HepG2 (cell line): ENCODE data around the gene ZBTB32. TPM values are rescaled to one million over a fixed set of nuclear protein-coding genes. Genes with fewer than 3 reads are reported as not detected.
A peak's percentile ranks its signal among the peaks of the same experiment; 100 is the strongest.

Source experiments
- ATAC-seq: fragments of 200-7000 bp; cut with Tn5 transposase; 3 replicates; pipeline ENCODE4 v1.9.1; 2020; ENCODE audit warnings: mild to moderate bottlenecking, moderate library complexity
- BruUV-seq: library from RNA; stranded (reverse); fragments of 400-500 nt; replicated peaks from 2 replicates; lab custom pipeline; 2021; lab: Mats Ljungman, UMichigan
- CTCF ChIA-PET: fragments of 300-600 bp; formaldehyde crosslinking; extraction: SDS; loops from one replicate; lab custom pipeline; 2021; ENCODE audit warnings: low total read pairs, inconsistent platforms, low intra/inter-chr PET ratio; lab: Yijun Ruan, JAX
- POLR2A ChIA-PET: fragments of 350-600 bp; sonication (Branson Sonifier 250); formaldehyde crosslinking; loops from one replicate; lab custom pipeline; 2020; ENCODE audit warnings: antibody characterized with exemption, inconsistent platforms; lab: Yijun Ruan, JAX
- DNase-seq: peaks from one replicate; pipeline ENCODE4 v3.0.0-alpha.2; 2015; ENCODE audit warnings: low spot score
- FAIRE-seq: peaks from 3 replicates; lab custom pipeline; 2011; peaks lifted over from hg19 to GRCh38; lab: Jason Lieb, UNC
- H2AFZ ChIP-seq: one replicate; pipeline ENCODE4 v1.6.1; 2011; ENCODE audit warnings: low read length, inconsistent platforms
- H3K27ac ChIP-seq: fragments of 300-600 bp; 3 replicates; pipeline ENCODE4 v1.8.0; 2011; ENCODE audit warnings: mixed run types, mild to moderate bottlenecking, mixed read lengths, low read length, inconsistent platforms; ENCODE audit not compliant: insufficient read depth; ENCODE audit errors: extremely low read length
- H3K27me3 ChIP-seq, 2 experiments: fragments of 200-600 bp in 1 of 2; 2 replicates in 1 of 2; 3 replicates in 1 of 2; pipeline versions ENCODE4 v1.6.0 to v1.8.0; 2011; ENCODE audit warnings: low read length in 2 of 2, mild to moderate bottlenecking in 2 of 2, moderate library complexity in 2 of 2, inconsistent platforms in 1 of 2; ENCODE audit not compliant: insufficient read depth in 2 of 2, control insufficient read depth in 1 of 2
- H3K36me3 ChIP-seq, 2 experiments: fragments of 200-600 bp in 1 of 2; replicated peaks in 1 of 2; 2 replicates in 1 of 2; 3 replicates in 1 of 2; pipeline versions ENCODE4 v1.5.1 to v1.8.0; 2011; ENCODE audit warnings: low read length in 2 of 2, inconsistent platforms in 1 of 2; ENCODE audit not compliant: insufficient read depth in 2 of 2, control insufficient read depth in 1 of 2
- H3K4me1 ChIP-seq: 2 replicates; pipeline ENCODE4 v1.5.1; 2012; ENCODE audit warnings: low read length, inconsistent platforms; ENCODE audit not compliant: insufficient read depth
- H3K4me2 ChIP-seq: 2 replicates; pipeline ENCODE4 v1.6.0; 2011; ENCODE audit warnings: low read depth, low read length, inconsistent platforms
- H3K4me3 ChIP-seq, 3 experiments: fragments of 200-600 bp in 1 of 3; sonication (generic), shearing (Covaris generic) in 1 of 3; replicated peaks in 1 of 3; 2 replicates each; pipeline ENCODE4 v1.5.1; 2011 to 2016; ENCODE audit warnings: low read length in 3 of 3, inconsistent platforms in 2 of 3, low read depth in 2 of 3, mild to moderate bottlenecking in 2 of 3, control low read depth in 1 of 3, mixed read lengths in 1 of 3; ENCODE audit not compliant: insufficient read depth in 1 of 3
- H3K79me2 ChIP-seq: one replicate; pipeline ENCODE4 v1.6.1; 2011; ENCODE audit warnings: low read length, inconsistent platforms; ENCODE audit not compliant: insufficient read depth
- H3K9ac ChIP-seq: 2 replicates; pipeline ENCODE4 v1.6.0; 2011; ENCODE audit warnings: mild to moderate bottlenecking, low read depth, low read length, inconsistent platforms; ENCODE audit not compliant: insufficient read depth
- H3K9me3 ChIP-seq: 2 replicates; pipeline ENCODE4 v1.5.1; 2012; ENCODE audit warnings: mild to moderate bottlenecking, low read length
- H4K20me1 ChIP-seq: 2 replicates; pipeline ENCODE4 v1.6.0; 2011; ENCODE audit warnings: inconsistent platforms, mild to moderate bottlenecking, low read length, moderate library complexity; ENCODE audit not compliant: insufficient read depth
- ATF1 ChIP-seq: IDR thresholded peaks from 2 replicates; pipeline ENCODE4 v1.6.1; 2016; ENCODE audit warnings: mild to moderate bottlenecking, control low read depth
- BORCS8-MEF2B ChIP-seq: sonication (generic); formaldehyde crosslinking; IDR thresholded peaks from 2 replicates; pipeline ENCODE4 v1.8.0; 2022; ENCODE audit warnings: mild to moderate bottlenecking, missing genetic modification reagents
- DNMT3B ChIP-seq: conservative IDR thresholded peaks from 2 replicates; pipeline ENCODE4 v1.6.1; 2016; ENCODE audit warnings: missing biosample characterization, control low read depth
- KAT7 ChIP-seq: IDR thresholded peaks from 2 replicates; pipeline ENCODE4 v1.6.1; 2018; ENCODE audit warnings: borderline replicate concordance, missing compliant biosample characterization
- RBAK ChIP-seq: sonication (generic); formaldehyde crosslinking; IDR thresholded peaks from 2 replicates; pipeline ENCODE4 v1.5.1; 2020; ENCODE audit warnings: mild to moderate bottlenecking, missing genetic modification reagents
- SIX4 ChIP-seq: sonication (generic); formaldehyde crosslinking; IDR thresholded peaks from 2 replicates; pipeline ENCODE4 v1.4.0; 2020; ENCODE audit warnings: missing genetic modification reagents
- TAF1 ChIP-seq: sonication (generic); formaldehyde crosslinking; IDR thresholded peaks from 2 replicates; pipeline ENCODE4 v1.4.0; 2020; ENCODE audit warnings: missing genetic modification reagents
- ZBTB3 ChIP-seq: sonication (generic); formaldehyde crosslinking; IDR thresholded peaks from 2 replicates; pipeline ENCODE4 v1.4.0; 2020; ENCODE audit warnings: low read depth, mild to moderate bottlenecking, moderate library complexity, missing genetic modification reagents, borderline replicate concordance
- ZNF207 ChIP-seq: fragments of 450-650 bp; IDR thresholded peaks from 2 replicates; pipeline ENCODE4 v1.6.1; 2016; ENCODE audit warnings: antibody characterized with exemption, borderline replicate concordance
- ZNF331 ChIP-seq: sonication (generic); formaldehyde crosslinking; IDR thresholded peaks from 2 replicates; pipeline ENCODE4 v1.4.0; 2020; ENCODE audit warnings: missing genetic modification reagents
- ZNF547 ChIP-seq: sonication (generic); formaldehyde crosslinking; IDR thresholded peaks from 2 replicates; pipeline ENCODE4 v1.5.1; 2020; ENCODE audit warnings: mild to moderate bottlenecking, missing genetic modification reagents
- ZNF597 ChIP-seq: sonication (generic); formaldehyde crosslinking; IDR thresholded peaks from 2 replicates; pipeline ENCODE4 v1.5.0; 2020; ENCODE audit warnings: missing genetic modification reagents
- ZNF710 ChIP-seq: sonication (generic); formaldehyde crosslinking; IDR thresholded peaks from 2 replicates; pipeline ENCODE4 v1.5.0; 2020; ENCODE audit warnings: mild to moderate bottlenecking, missing genetic modification reagents, borderline replicate concordance
- WGBS: methylation state at CpG from one replicate; pipeline ENCODE4 v1.1.6; 2017; ENCODE audit warnings: low lambda C conversion rate; 5-methylcytosine and 5-hydroxymethylcytosine counted together
- in situ Hi-C: cut with HindIII; loops from 2 replicates; pipeline ENCODE4 v1.10.0; 2017; ENCODE audit warnings: low pct_unique_long_range_greater_than_20kb; ENCODE audit not compliant: extremely low pct_ligation_motif_present
- intact Hi-C: fragments of 100-400 bp; cut with micrococcal nuclease; formaldehyde crosslinking; loops from one replicate; pipeline ENCODE4 v1.10.0; 2022; ENCODE audit not compliant: unreplicated experiment
- polyA plus RNA-seq, 8 experiments: library from polyadenylated mRNA; depleted of rRNA in 3 of 8; stranded (reverse) in 7 of 8; unstranded in 1 of 8; fragments of >200 nt; fragmentation: Illumina TruSeq in 4 of 8; extraction: Trizol in 4 of 8; gene quantifications; 2 replicates each; pipeline versions ENCODE4 v1.2.1 to v1.2.3, GENCODE V29; 2011 to 2016; ENCODE audit warnings: low read depth in 4 of 8, missing spikeins in 1 of 8, mixed read lengths in 1 of 8; ENCODE audit not compliant: insufficient read depth in 1 of 8
- total RNA-seq, 5 experiments: library from RNA; depleted of rRNA; stranded (reverse); fragments of >200 nt; fragmentation: Illumina TruSeq; extraction: Trizol; gene quantifications; 2 replicates each; pipeline ENCODE4 v1.2.3, GENCODE V29; 2016; ENCODE audit warnings: low read depth in 1 of 5
- TF ChIP-seq, protein P1 (sequence below): sonication (generic); formaldehyde crosslinking; IDR thresholded peaks from 2 replicates; pipeline ENCODE4 v1.5.1; 2020; ENCODE audit warnings: missing genetic modification reagents, mild to moderate bottlenecking, borderline replicate concordance

ZBTB32 gene
- total and polyA plus RNA-seq, 2 of the 13 experiments (the other 11 are each of a cell fraction or from before 2014, with no cell fraction given): not detected

GRCh38 chr19:35746531-35746930 lies 42.2 kb downstream of the ZBTB32 start:
- Histone ChIP-seq H3K9me3 (no peaks in the 10 kb centered on the region), H3K79me2 (peaks cover 20% of the 10 kb centered on the region), H4K20me1 (no peaks in the 10 kb centered on the region), H3K27me3 (no peaks in the 10 kb centered on the region; a peak in 1 of 5 replicates), H3K9ac (peak overlapping the region; percentile 84; the same call in 1 of the 2 replicates), H3K4me2 (peak overlapping the region; percentile 86), H3K27ac (peak overlapping the region; percentile 94), H3K4me1 (peaks cover 50% of the 10 kb centered on the region), H3K36me3 (no peaks in the 10 kb centered on the region), H2AFZ (no peak overlapping the region), H3K4me3 (peak overlapping the region; percentile 82 to 99 (median 96))
- in situ Hi-C loops: no loop called here
- intact Hi-C loops: loop anchor here (10.0 kb wide), 1 partner anchor 52 kb away; no protein-coding TSS in a partner anchor
- FAIRE-seq: no peak
- 88% methylated on average over 5 of the region's 5 CpGs for WGBS
- BruUV-seq: no TSS peak
- POLR2A ChIA-PET: no interaction called here
- CTCF ChIA-PET: no interaction called here
- no peak for ATAC-seq
- TF ChIP-seq RBAK (CRISPR knock-in tag): no peak
- no peak for TF ChIP-seq TAF1 (CRISPR knock-in tag)
- no peak for TF ChIP-seq KAT7 (CRISPR knock-in tag)
- TF ChIP-seq ATF1 (CRISPR knock-in tag): no peak
- no peak for TF ChIP-seq ZNF547 (CRISPR knock-in tag)
- no peak for TF ChIP-seq ZNF710 (CRISPR knock-in tag)
- TF ChIP-seq DNMT3B (CRISPR knock-in tag): no peak
- TF ChIP-seq ZBTB3 (CRISPR knock-in tag): no peak
- no peak for TF ChIP-seq SIX4 (CRISPR knock-in tag)
- no peak for TF ChIP-seq ZNF597
- TF ChIP-seq BORCS8-MEF2B (CRISPR knock-in tag): no peak
- no peak for TF ChIP-seq ZNF207
- no peak for TF ChIP-seq ZNF331 (CRISPR knock-in tag)
- TF ChIP-seq, protein P1, sequence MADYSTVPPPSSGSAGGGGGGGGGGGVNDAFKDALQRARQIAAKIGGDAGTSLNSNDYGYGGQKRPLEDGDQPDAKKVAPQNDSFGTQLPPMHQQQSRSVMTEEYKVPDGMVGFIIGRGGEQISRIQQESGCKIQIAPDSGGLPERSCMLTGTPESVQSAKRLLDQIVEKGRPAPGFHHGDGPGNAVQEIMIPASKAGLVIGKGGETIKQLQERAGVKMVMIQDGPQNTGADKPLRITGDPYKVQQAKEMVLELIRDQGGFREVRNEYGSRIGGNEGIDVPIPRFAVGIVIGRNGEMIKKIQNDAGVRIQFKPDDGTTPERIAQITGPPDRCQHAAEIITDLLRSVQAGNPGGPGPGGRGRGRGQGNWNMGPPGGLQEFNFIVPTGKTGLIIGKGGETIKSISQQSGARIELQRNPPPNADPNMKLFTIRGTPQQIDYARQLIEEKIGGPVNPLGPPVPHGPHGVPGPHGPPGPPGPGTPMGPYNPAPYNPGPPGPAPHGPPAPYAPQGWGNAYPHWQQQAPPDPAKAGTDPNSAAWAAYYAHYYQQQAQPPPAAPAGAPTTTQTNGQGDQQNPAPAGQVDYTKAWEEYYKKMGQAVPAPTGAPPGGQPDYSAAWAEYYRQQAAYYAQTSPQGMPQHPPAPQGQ (CRISPR knock-in tag): no peak
- DNase-seq: no peak
